GM12878 (cell line): ENCODE measurements around the gene SSB. TPM values are rescaled to one million over a fixed set of nuclear protein-coding genes. Genes with fewer than 3 reads are reported as not detected.

Experiments used
- BACH1 ChIP-seq: fragments of 450-650 bp; IDR thresholded peaks from 2 replicates; pipeline ENCODE4 v1.6.1; 2017; ENCODE audit warnings: mild to moderate bottlenecking, borderline replicate concordance
- CUX1 ChIP-seq: IDR thresholded peaks from 2 replicates; pipeline ENCODE4 v1.6.1; 2012; ENCODE audit warnings: improper control_type of control experiment, low read depth, low read length; ENCODE audit not compliant: insufficient replicate concordance
- IRF3 ChIP-seq: fragments of 450-650 bp; IDR thresholded peaks from 2 replicates; pipeline ENCODE4 v1.6.1; 2014; ENCODE audit warnings: mild to moderate bottlenecking
- KDM1A ChIP-seq: fragments of 200-600 bp; sonication (generic); IDR thresholded peaks from 2 replicates; pipeline ENCODE4 v1.6.1; 2016; ENCODE audit warnings: borderline replicate concordance
- MLLT1 ChIP-seq: fragments of 450-650 bp; IDR thresholded peaks from 2 replicates; pipeline ENCODE4 v1.6.1; 2016; ENCODE audit warnings: mild to moderate bottlenecking
- MTA3 ChIP-seq: IDR thresholded peaks from 2 replicates; pipeline ENCODE4 v1.6.1; 2012; ENCODE audit warnings: low read length, inconsistent platforms, borderline replicate concordance
- NFXL1 ChIP-seq: fragments of 450-650 bp; IDR thresholded peaks from 2 replicates; pipeline ENCODE4 v1.6.1; 2017; ENCODE audit warnings: antibody characterized with exemption, mild to moderate bottlenecking, borderline replicate concordance
- NRF1 ChIP-seq: conservative IDR thresholded peaks from 2 replicates; pipeline ENCODE4 v1.6.1; 2011; ENCODE audit warnings: mild to moderate bottlenecking, low read depth, low read length, improper control_type of control experiment
- PML ChIP-seq: IDR thresholded peaks from 2 replicates; pipeline ENCODE4 v1.6.1; 2012; ENCODE audit warnings: low read length, inconsistent platforms
- POLR2AphosphoS2 ChIP-seq: IDR thresholded peaks from 2 replicates; pipeline ENCODE4 v1.6.1; 2011; ENCODE audit warnings: low read depth, mild to moderate bottlenecking, low read length, improper control_type of control experiment, moderate library complexity
- RAD51 ChIP-seq: fragments of 450-650 bp; IDR thresholded peaks from 2 replicates; pipeline ENCODE4 v1.6.1; 2016; ENCODE audit warnings: moderate library complexity, mild to moderate bottlenecking, inconsistent platforms
- RELB ChIP-seq: fragments of 450-650 bp; IDR thresholded peaks from 2 replicates; pipeline ENCODE4 v1.6.1; 2017; ENCODE audit warnings: low read depth, mild to moderate bottlenecking, moderate library complexity
- YY1 ChIP-seq: IDR thresholded peaks from 2 replicates; pipeline ENCODE4 v1.6.1; 2011; ENCODE audit warnings: low read depth, mild to moderate bottlenecking, low read length
- ZBTB4 ChIP-seq: fragments of 450-650 bp; formaldehyde crosslinking; IDR thresholded peaks from 2 replicates; pipeline ENCODE4 v1.4.0; 2022; ENCODE audit warnings: mild to moderate bottlenecking, moderate library complexity
- polyA plus RNA-seq, 11 experiments: library from polyadenylated mRNA; depleted of rRNA in 4 of 11; unstranded in 6 of 11; stranded (reverse) in 5 of 11; fragments of >200 nt; fragmentation: Nextera tagmentation in 4 of 11; fragmentation: Illumina TruSeq in 1 of 11; extraction: Ambion mirVana in 4 of 11; extraction: Trizol in 1 of 11; gene quantifications; 1 replicate in 1 of 11; 2 replicates in 10 of 11; pipeline versions ENCODE4 v1.2.1 to v1.2.3, GENCODE V29; 2011 to 2016; ENCODE audit warnings: inconsistent platforms in 2 of 11, missing spikeins in 2 of 11, low read depth in 1 of 11
- total RNA-seq, 4 experiments: library from RNA; depleted of rRNA in 3 of 4; stranded (reverse); fragments of >200 nt in 3 of 4; fragmentation: Illumina TruSeq in 1 of 4; extraction: Trizol in 1 of 4; gene quantifications; 2 replicates each; pipeline versions ENCODE4 v1.2.1 to v1.2.3, GENCODE V29; 2013 to 2021

SSB gene
- total and polyA plus RNA-seq, 10 of the 15 experiments (the other 5 are each of a cell fraction or from before 2014, with no cell fraction given): 103 to 313 (median 200) TPM

- TF ChIP-seq RELB: no peak
- TF ChIP-seq MLLT1: no peak
- 0 out of 2 replicates have a peak, but pooled peaks have one; percentile 75 for TF ChIP-seq NFXL1
- TF ChIP-seq BACH1: peak; percentile 88
- TF ChIP-seq MTA3: no peak
- no peak for TF ChIP-seq IRF3
- TF ChIP-seq NRF1: no peak
- TF ChIP-seq RAD51: no peak
- TF ChIP-seq ZBTB4 (CRISPR knock-in tag): no peak
- TF ChIP-seq YY1: peak; percentile 93
- TF ChIP-seq KDM1A: no peak
- no peak for TF ChIP-seq CUX1
- 0 out of 2 replicates have a peak, but pooled peaks have one; percentile 56 for TF ChIP-seq POLR2AphosphoS2
- no peak for TF ChIP-seq PML
These were observed 28.8 kb downstream of the SSB start, which contains the start of gene UBR3 (continued) for GRCh38 chr2:169827272-169828140.
